Measurements from ENCODE around the gene STAT6.

STAT6 gene

GRCh38 chr12:57103856-57104255 is 7.3 kb downstream of the STAT6 start:
- in situ Hi-C loops (cut with MboI; ENCODE audit: low sequenced_read_pairs) = no loop called here

- in situ Hi-C loops (cut with MboI; ENCODE audit: low sequenced_read_pairs) = no loop called here
Measured at GRCh38 chr12:57101892-57102695, 9.1 kb downstream of the STAT6 start.

- in situ Hi-C loops (cut with MboI; ENCODE audit: low sequenced_read_pairs) = loop anchor here (25.0 kb wide), 1 partner anchor 363 kb away; the partner anchor contains the start of genes GLI1 and INHBE
Measured at GRCh38 chr12:57099766-57100165, 11.4 kb downstream of the STAT6 start.

GRCh38 chr12:57099047-57099714 is 12.0 kb downstream of the STAT6 start:
- in situ Hi-C loops (cut with MboI; ENCODE audit: low sequenced_read_pairs) = loop anchor here (25.0 kb wide), 1 partner anchor 363 kb away; the partner anchor contains the start of genes GLI1 and INHBE

GRCh38 chr12:57098546-57098945 is 12.6 kb downstream of the STAT6 start:
- in situ Hi-C loops (cut with MboI; ENCODE audit: low sequenced_read_pairs) = loop anchor here (25.0 kb wide), 1 partner anchor 364 kb away; the partner anchor contains the start of genes GLI1 and INHBE

GRCh38 chr12:57097554-57097835 is 13.7 kb downstream of the STAT6 start:
- in situ Hi-C loops (cut with MboI; ENCODE audit: low sequenced_read_pairs) = loop anchor here (25.0 kb wide), 1 partner anchor 365 kb away; the partner anchor contains the start of genes GLI1 and INHBE

- in situ Hi-C loops (cut with MboI; ENCODE audit: low sequenced_read_pairs) = loop anchor here (25.0 kb wide), 1 partner anchor 365 kb away; the partner anchor contains the start of genes GLI1 and INHBE
Measured at GRCh38 chr12:57096748-57097553, 14.2 kb downstream of the STAT6 start.

- in situ Hi-C loops (cut with MboI; ENCODE audit: low sequenced_read_pairs) = loop anchor here (25.0 kb wide), 1 partner anchor 366 kb away; the partner anchor contains the start of genes GLI1 and INHBE
Measured at GRCh38 chr12:57096099-57096572, 15.0 kb downstream of the STAT6 start.

GRCh38 chr12:57095440-57095839 is 15.7 kb downstream of the STAT6 start:
- in situ Hi-C loops (cut with MboI; ENCODE audit: low sequenced_read_pairs) = loop anchor here (25.0 kb wide), 1 partner anchor 367 kb away; the partner anchor contains the start of genes GLI1 and INHBE

GRCh38 chr12:57094208-57095160 is 16.7 kb downstream of the STAT6 start:
- in situ Hi-C loops (cut with MboI; ENCODE audit: low sequenced_read_pairs) = loop anchor here (25.0 kb wide), 1 partner anchor 368 kb away; the partner anchor contains the start of genes GLI1 and INHBE

- in situ Hi-C loops (cut with MboI; ENCODE audit: low sequenced_read_pairs) = loop anchor here (25.0 kb wide), 1 partner anchor 369 kb away; the partner anchor contains the start of genes GLI1 and INHBE
Measured at GRCh38 chr12:57093415-57094207, 17.6 kb downstream of the STAT6 start.

- in situ Hi-C loops (cut with MboI; ENCODE audit: low sequenced_read_pairs) = loop anchor here (25.0 kb wide), 1 partner anchor 369 kb away; the partner anchor contains the start of genes GLI1 and INHBE
Measured at GRCh38 chr12:57092876-57093414, 18.2 kb downstream of the STAT6 start.

- in situ Hi-C loops (cut with MboI; ENCODE audit: low sequenced_read_pairs) = loop anchor here (25.0 kb wide), 1 partner anchor 370 kb away; the partner anchor contains the start of genes GLI1 and INHBE
Measured at GRCh38 chr12:57092529-57092862, 18.7 kb downstream of the STAT6 start.

- in situ Hi-C loops (cut with MboI; ENCODE audit: low sequenced_read_pairs) = loop anchor here (25.0 kb wide), 1 partner anchor 370 kb away; the partner anchor contains the start of genes GLI1 and INHBE
Measured at GRCh38 chr12:57091638-57092528, 19.3 kb downstream of the STAT6 start.

- in situ Hi-C loops (cut with MboI; ENCODE audit: low sequenced_read_pairs) = loop anchor here (25.0 kb wide), 1 partner anchor 371 kb away; the partner anchor contains the start of genes GLI1 and INHBE
Measured at GRCh38 chr12:57090924-57091637, 20.1 kb downstream of the STAT6 start.

- in situ Hi-C loops (cut with MboI; ENCODE audit: low sequenced_read_pairs) = loop anchor here (25.0 kb wide), 1 partner anchor 372 kb away; the partner anchor contains the start of genes GLI1 and INHBE
Measured at GRCh38 chr12:57090490-57090889, 20.7 kb downstream of the STAT6 start.
